ENCODE results near the gene DIAPH3.

DNA sequence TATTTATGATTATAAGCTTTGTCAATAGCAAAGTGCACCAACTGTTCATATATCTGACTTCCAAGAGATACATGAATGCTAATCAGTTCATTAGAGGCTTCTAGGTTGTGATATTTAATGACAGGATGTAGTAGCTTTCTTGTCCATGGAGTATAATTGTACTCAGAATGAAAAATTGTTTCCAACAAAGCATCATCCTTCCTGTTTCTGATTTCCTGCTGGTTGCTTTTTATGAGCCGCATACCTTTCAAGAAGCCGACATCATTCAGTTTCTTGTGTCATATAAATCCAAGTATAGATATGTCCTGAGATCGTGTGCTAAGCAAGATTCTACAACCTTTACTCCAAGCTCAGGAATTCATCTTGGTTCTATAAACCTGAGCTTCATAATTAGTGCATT is 326.6 kb downstream of the DIAPH3 start:
- no peak for TF ChIP-seq EZH2 (IDR thresholded peaks at IDR 0.05; ENCODE audit: borderline replicate concordance, insufficient read depth, low read depth, low read length, poor library complexity, severe bottlenecking)
- TF ChIP-seq, protein P1, sequence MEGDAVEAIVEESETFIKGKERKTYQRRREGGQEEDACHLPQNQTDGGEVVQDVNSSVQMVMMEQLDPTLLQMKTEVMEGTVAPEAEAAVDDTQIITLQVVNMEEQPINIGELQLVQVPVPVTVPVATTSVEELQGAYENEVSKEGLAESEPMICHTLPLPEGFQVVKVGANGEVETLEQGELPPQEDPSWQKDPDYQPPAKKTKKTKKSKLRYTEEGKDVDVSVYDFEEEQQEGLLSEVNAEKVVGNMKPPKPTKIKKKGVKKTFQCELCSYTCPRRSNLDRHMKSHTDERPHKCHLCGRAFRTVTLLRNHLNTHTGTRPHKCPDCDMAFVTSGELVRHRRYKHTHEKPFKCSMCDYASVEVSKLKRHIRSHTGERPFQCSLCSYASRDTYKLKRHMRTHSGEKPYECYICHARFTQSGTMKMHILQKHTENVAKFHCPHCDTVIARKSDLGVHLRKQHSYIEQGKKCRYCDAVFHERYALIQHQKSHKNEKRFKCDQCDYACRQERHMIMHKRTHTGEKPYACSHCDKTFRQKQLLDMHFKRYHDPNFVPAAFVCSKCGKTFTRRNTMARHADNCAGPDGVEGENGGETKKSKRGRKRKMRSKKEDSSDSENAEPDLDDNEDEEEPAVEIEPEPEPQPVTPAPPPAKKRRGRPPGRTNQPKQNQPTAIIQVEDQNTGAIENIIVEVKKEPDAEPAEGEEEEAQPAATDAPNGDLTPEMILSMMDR (IDR thresholded peaks at IDR 0.05) = no peak
